HUES6 (cell line): ENCODE data around the gene MYL12B.

Experiments used
- H3K27ac ChIP-seq: 2 replicates; pipeline ENCODE4 v1.7.0; 2013; ENCODE audit warnings: low read depth, mild to moderate bottlenecking, low read length, inconsistent platforms
- H3K27me3 ChIP-seq: 2 replicates; pipeline ENCODE4 v1.6.1; 2013; ENCODE audit warnings: low read length; ENCODE audit not compliant: control insufficient read depth, insufficient read depth
- H3K36me3 ChIP-seq: 2 replicates; pipeline ENCODE4 v1.6.1; 2013; ENCODE audit warnings: low read length; ENCODE audit not compliant: control insufficient read depth, insufficient read depth
- H3K4me1 ChIP-seq: 2 replicates; pipeline ENCODE4 v1.6.1; 2013; ENCODE audit warnings: low read length; ENCODE audit not compliant: control insufficient read depth, insufficient read depth
- H3K4me3 ChIP-seq: 2 replicates; pipeline ENCODE4 v1.5.1; 2013; ENCODE audit warnings: low read depth, low read length
- H3K9ac ChIP-seq: one replicate; pipeline ENCODE4 v1.6.1; 2013; ENCODE audit warnings: mild to moderate bottlenecking, low read length
- H3K9me3 ChIP-seq: 2 replicates; pipeline ENCODE4 v1.6.1; 2013; ENCODE audit warnings: low read depth, low read length; ENCODE audit not compliant: control insufficient read depth, insufficient read depth

Gene MYL12B

GRCh38 chr18:3221496-3221895 lies 40.4 kb upstream of the MYL12B start:
- Histone ChIP-seq H3K36me3 (no peaks in the 10 kb centered on the region), H3K27ac (no peak overlapping the region), H3K9me3 (no peaks in the 10 kb centered on the region), H3K4me1 (peaks cover 18% of the 10 kb centered on the region), H3K4me3 (no peak overlapping the region), H3K9ac (no peak overlapping the region), H3K27me3 (no peaks in the 10 kb centered on the region)

GRCh38 chr18:3223356-3223755 lies 38.6 kb upstream of the MYL12B start:
- peaks cover 14% of the 10 kb centered on the region for H3K4me1 ChIP-seq
- H3K36me3 ChIP-seq: no peaks in the 10 kb centered on the region
- no peaks in the 10 kb centered on the region for H3K27me3 ChIP-seq
- H3K4me3 ChIP-seq: no peak overlapping the region
- H3K9ac ChIP-seq: no peak overlapping the region
- H3K27ac ChIP-seq: no peak overlapping the region
- no peaks in the 10 kb centered on the region for H3K9me3 ChIP-seq

- no peaks in the 10 kb centered on the region for H3K9me3 ChIP-seq
- no peaks in the 10 kb centered on the region for H3K27me3 ChIP-seq
- no peak overlapping the region for H3K27ac ChIP-seq
- H3K9ac ChIP-seq: no peak overlapping the region
- no peak overlapping the region for H3K4me3 ChIP-seq
- peaks cover 14% of the 10 kb centered on the region for H3K4me1 ChIP-seq
- H3K36me3 ChIP-seq: no peaks in the 10 kb centered on the region
Measured at GRCh38 chr18:3224223-3224622, 37.7 kb upstream of the MYL12B start.

GRCh38 chr18:3225588-3225987 lies 36.3 kb upstream of the MYL12B start:
- Histone ChIP-seq H3K4me1 (peaks cover 2% of the 10 kb centered on the region; the same call in 1 of the 2 replicates), H3K27ac (no peak overlapping the region), H3K4me3 (no peak overlapping the region), H3K36me3 (no peaks in the 10 kb centered on the region), H3K9me3 (no peaks in the 10 kb centered on the region), H3K9ac (no peak overlapping the region), H3K27me3 (no peaks in the 10 kb centered on the region)

- no peaks in the 10 kb centered on the region for H3K27me3 ChIP-seq
- H3K36me3 ChIP-seq: no peaks in the 10 kb centered on the region
- H3K4me3 ChIP-seq: no peak overlapping the region
- H3K27ac ChIP-seq: no peak overlapping the region
- peaks cover 1% of the 10 kb centered on the region; the same call in 1 of the 2 replicates for H3K4me1 ChIP-seq
- H3K9ac ChIP-seq: no peak overlapping the region
- H3K9me3 ChIP-seq: no peaks in the 10 kb centered on the region
Measured at GRCh38 chr18:3226048-3226447, 35.9 kb upstream of the MYL12B start.

- H3K27ac ChIP-seq: no peak overlapping the region
- H3K9ac ChIP-seq: no peak overlapping the region
Measured at GRCh38 chr18:3230401-3231334, 31.3 kb upstream of the MYL12B start.

GRCh38 chr18:3233004-3233403 lies 28.9 kb upstream of the MYL12B start:
- Histone ChIP-seq H3K27me3 (no peaks in the 10 kb centered on the region), H3K4me1 (peaks cover 5% of the 10 kb centered on the region; the same call in 1 of the 2 replicates), H3K9ac (no peak overlapping the region), H3K9me3 (peaks cover 5% of the 10 kb centered on the region; the same call in 1 of the 2 replicates), H3K27ac (no peak overlapping the region), H3K4me3 (no peak overlapping the region), H3K36me3 (no peaks in the 10 kb centered on the region)

More at GRCh38 chr18:3230401-3231334, 31.3 kb upstream of the MYL12B start:
- Histone ChIP-seq H3K4me3 (no peak overlapping the region), H3K9me3 (no peaks in the 10 kb centered on the region), H3K4me1 (peaks cover 5% of the 10 kb centered on the region; the same call in 1 of the 2 replicates), H3K36me3 (no peaks in the 10 kb centered on the region), H3K27me3 (no peaks in the 10 kb centered on the region)

GRCh38 chr18:3233433-3234168 lies 28.3 kb upstream of the MYL12B start:
- no peak overlapping the region for H3K9ac ChIP-seq
- no peak overlapping the region for H3K27ac ChIP-seq
- H3K36me3 ChIP-seq: no peaks in the 10 kb centered on the region
- no peak overlapping the region for H3K4me3 ChIP-seq
- H3K27me3 ChIP-seq: no peaks in the 10 kb centered on the region
- H3K4me1 ChIP-seq: peaks cover 5% of the 10 kb centered on the region; the same call in 1 of the 2 replicates
- peaks cover 7% of the 10 kb centered on the region; the same call in 1 of the 2 replicates for H3K9me3 ChIP-seq

- peaks cover 5% of the 10 kb centered on the region; the same call in 1 of the 2 replicates for H3K4me1 ChIP-seq
- peaks cover 10% of the 10 kb centered on the region; the same call in 1 of the 2 replicates for H3K9me3 ChIP-seq
- no peak overlapping the region for H3K9ac ChIP-seq
- H3K36me3 ChIP-seq: no peaks in the 10 kb centered on the region
- H3K27me3 ChIP-seq: no peaks in the 10 kb centered on the region
- H3K27ac ChIP-seq: no peak overlapping the region
- H3K4me3 ChIP-seq: no peak overlapping the region
Measured at GRCh38 chr18:3234457-3234856, 27.5 kb upstream of the MYL12B start.

- Histone ChIP-seq H3K9me3 (peaks cover 18% of the 10 kb centered on the region; the same call in 1 of the 2 replicates), H3K27me3 (no peaks in the 10 kb centered on the region), H3K4me3 (no peak overlapping the region), H3K9ac (no peak overlapping the region), H3K4me1 (peaks cover 5% of the 10 kb centered on the region; the same call in 1 of the 2 replicates), H3K27ac (no peak overlapping the region), H3K36me3 (no peaks in the 10 kb centered on the region)
Measured at GRCh38 chr18:3235846-3236245, 26.1 kb upstream of the MYL12B start.

GRCh38 chr18:3236470-3236869 lies 25.5 kb upstream of the MYL12B start:
- H3K4me3 ChIP-seq: no peak overlapping the region
- H3K27me3 ChIP-seq: no peaks in the 10 kb centered on the region
- H3K9me3 ChIP-seq: peaks cover 24% of the 10 kb centered on the region
- H3K27ac ChIP-seq: no peak overlapping the region
- no peaks in the 10 kb centered on the region for H3K4me1 ChIP-seq
- H3K9ac ChIP-seq: no peak overlapping the region
- H3K36me3 ChIP-seq: no peaks in the 10 kb centered on the region; the same call in 1 of the 2 replicates
